OCI-LY1 (cell line): ENCODE results near the gene GRK2.

Source experiments
- H2AFZ ChIP-seq: fragments of 200-600 bp; sonication (generic), shearing (Covaris generic); 2 replicates; pipeline ENCODE4 v1.6.0; 2014; ENCODE audit warnings: antibody characterized with exemption, mild to moderate bottlenecking, low read length
- H3F3A ChIP-seq: fragments of 200-600 bp; sonication (generic), shearing (Covaris generic); 2 replicates; pipeline ENCODE4 v1.6.0; 2014; ENCODE audit warnings: mild to moderate bottlenecking, antibody characterized with exemption, low read length, moderate library complexity; ENCODE audit not compliant: insufficient read depth
- H3K27ac ChIP-seq: fragments of 200-600 bp; sonication (generic); 2 replicates; pipeline ENCODE4 v1.5.1; 2014; ENCODE audit warnings: low read length, mixed run types, mild to moderate bottlenecking, low read depth; ENCODE audit not compliant: poor library complexity, severe bottlenecking
- H3K27me3 ChIP-seq: fragments of 200-600 bp; sonication (generic); 2 replicates; pipeline ENCODE4 v1.6.0; 2014; ENCODE audit warnings: antibody characterized with exemption, mild to moderate bottlenecking, low read length, moderate library complexity; ENCODE audit not compliant: insufficient read depth
- H3K36me3 ChIP-seq: fragments of 200-600 bp; sonication (generic); 2 replicates; pipeline ENCODE4 v1.6.1; 2014; ENCODE audit warnings: mild to moderate bottlenecking, antibody characterized with exemption, low read length, moderate library complexity, mixed read lengths; ENCODE audit not compliant: insufficient read depth
- H3K4me1 ChIP-seq: fragments of 200-600 bp; sonication (generic); 2 replicates; pipeline ENCODE4 v1.5.1; 2014; ENCODE audit warnings: mild to moderate bottlenecking, low read length, moderate library complexity; ENCODE audit not compliant: insufficient read depth, severe bottlenecking
- H3K4me2 ChIP-seq: fragments of 200-600 bp; sonication (generic), shearing (Covaris generic); 2 replicates; pipeline ENCODE4 v1.6.1; 2014; ENCODE audit warnings: low read length
- H3K4me3 ChIP-seq: fragments of 200-600 bp; sonication (generic); 2 replicates; pipeline ENCODE4 v1.5.1; 2014; ENCODE audit warnings: low read length, low read depth, mild to moderate bottlenecking, mixed read lengths; ENCODE audit not compliant: poor library complexity, severe bottlenecking
- H3K79me2 ChIP-seq: fragments of 200-600 bp; shearing (Covaris generic); 2 replicates; pipeline ENCODE4 v1.6.1; 2016; ENCODE audit warnings: mixed run types, low read length, mixed read lengths; ENCODE audit not compliant: insufficient read depth
- H3K9ac ChIP-seq: fragments of 200-600 bp; sonication (generic), shearing (Covaris generic); 2 replicates; pipeline ENCODE4 v1.6.1; 2014; ENCODE audit warnings: mild to moderate bottlenecking, low read length, mixed read lengths
- H3K9me2 ChIP-seq: fragments of 200-600 bp; sonication (generic), shearing (Covaris generic); 2 replicates; pipeline ENCODE4 v1.6.1; 2014; ENCODE audit warnings: low read depth, mild to moderate bottlenecking, low read length, mixed read lengths
- H3K9me3 ChIP-seq: fragments of 200-600 bp; shearing (Covaris generic); 2 replicates; pipeline ENCODE4 v1.6.1; 2014; ENCODE audit warnings: low read length, mixed read lengths
- H4K20me1 ChIP-seq: fragments of 200-600 bp; sonication (generic), shearing (Covaris generic); 2 replicates; pipeline ENCODE4 v1.6.0; 2016; ENCODE audit warnings: mild to moderate bottlenecking, low read length; ENCODE audit not compliant: insufficient read depth
- CTCF ChIP-seq: fragments of 200-600 bp; sonication (generic), shearing (Covaris generic); IDR thresholded peaks from 2 replicates; pipeline ENCODE4 v1.5.1; 2017; ENCODE audit warnings: mild to moderate bottlenecking, antibody characterized with exemption, low read length, moderate library complexity, mixed read lengths
- EZH2 ChIP-seq: fragments of 200-600 bp; sonication (generic), shearing (Covaris generic); IDR thresholded peaks from 2 replicates; pipeline ENCODE4 v1.8.0; 2017; ENCODE audit warnings: borderline replicate concordance, mixed run types, mild to moderate bottlenecking, antibody characterized with exemption, low read length, moderate library complexity, mixed read lengths

Gene GRK2

GRCh38 chr11:67300256-67300755 is 34.0 kb downstream of the GRK2 start:
- Histone ChIP-seq H2AFZ (no peak overlapping the region), H3K79me2 (no peaks in the 10 kb centered on the region), H3K4me1 (no peaks in the 10 kb centered on the region), H3F3A (no peaks in the 10 kb centered on the region), H3K36me3 (peaks cover 69% of the 10 kb centered on the region), H3K27me3 (no peaks in the 10 kb centered on the region), H3K27ac (no peak overlapping the region), H4K20me1 (no peaks in the 10 kb centered on the region), H3K9me3 (peaks cover 6% of the 10 kb centered on the region; the same call in 1 of the 2 replicates), H3K4me3 (no peak overlapping the region), H3K4me2 (no peak overlapping the region), H3K9me2 (no peaks in the 10 kb centered on the region), H3K9ac (no peak overlapping the region)
- TF ChIP-seq EZH2 (no peak), CTCF (no peak)

- Histone ChIP-seq H3K4me2 (no peak overlapping the region), H3K9ac (no peak overlapping the region), H3K36me3 (peaks cover 64% of the 10 kb centered on the region), H3K9me2 (no peaks in the 10 kb centered on the region), H3F3A (no peaks in the 10 kb centered on the region), H3K79me2 (no peaks in the 10 kb centered on the region), H4K20me1 (no peaks in the 10 kb centered on the region), H3K27ac (no peak overlapping the region), H2AFZ (no peak overlapping the region), H3K9me3 (peaks cover 3% of the 10 kb centered on the region; the same call in 1 of the 2 replicates), H3K27me3 (no peaks in the 10 kb centered on the region), H3K4me3 (no peak overlapping the region), H3K4me1 (no peaks in the 10 kb centered on the region)
- TF ChIP-seq EZH2 (no peak), CTCF (no peak)
These were observed 34.6 kb downstream of the GRK2 start for GRCh38 chr11:67300756-67301312.

- no peaks in the 10 kb centered on the region for H3K27me3 ChIP-seq
- H3K27ac ChIP-seq, result no peak overlapping the region
- H3K9ac ChIP-seq, result no peak overlapping the region
- H3F3A ChIP-seq, result no peaks in the 10 kb centered on the region
- peaks cover 58% of the 10 kb centered on the region for H3K36me3 ChIP-seq
- no peak overlapping the region for H3K4me3 ChIP-seq
- no peaks in the 10 kb centered on the region for H4K20me1 ChIP-seq
- no peaks in the 10 kb centered on the region for H3K4me1 ChIP-seq
- no peaks in the 10 kb centered on the region for H3K9me3 ChIP-seq
- no peak overlapping the region for H2AFZ ChIP-seq
- no peaks in the 10 kb centered on the region for H3K9me2 ChIP-seq
- TF ChIP-seq EZH2 (no peak), CTCF (no peak)
- no peaks in the 10 kb centered on the region for H3K79me2 ChIP-seq
- H3K4me2 ChIP-seq, result no peak overlapping the region
These were observed 35.1 kb downstream of the GRK2 start for GRCh38 chr11:67301313-67301921.
